SKM-1 treated with dmso at 0.1 percent for 144 hours (cell line): ENCODE measurements around the gene LZTS3.
"Not testable (repeated sequence)": the region's sequence is repeated elsewhere in the genome, so short reads cannot be mapped to it uniquely, and the experiment has no call there.

ENCODE experiments used
- DNase-seq: peaks from one replicate; lab custom pipeline; 2025; ENCODE audit not compliant: unreplicated experiment; lab: John Stamatoyannopoulos, UW

Gene LZTS3

DNA sequence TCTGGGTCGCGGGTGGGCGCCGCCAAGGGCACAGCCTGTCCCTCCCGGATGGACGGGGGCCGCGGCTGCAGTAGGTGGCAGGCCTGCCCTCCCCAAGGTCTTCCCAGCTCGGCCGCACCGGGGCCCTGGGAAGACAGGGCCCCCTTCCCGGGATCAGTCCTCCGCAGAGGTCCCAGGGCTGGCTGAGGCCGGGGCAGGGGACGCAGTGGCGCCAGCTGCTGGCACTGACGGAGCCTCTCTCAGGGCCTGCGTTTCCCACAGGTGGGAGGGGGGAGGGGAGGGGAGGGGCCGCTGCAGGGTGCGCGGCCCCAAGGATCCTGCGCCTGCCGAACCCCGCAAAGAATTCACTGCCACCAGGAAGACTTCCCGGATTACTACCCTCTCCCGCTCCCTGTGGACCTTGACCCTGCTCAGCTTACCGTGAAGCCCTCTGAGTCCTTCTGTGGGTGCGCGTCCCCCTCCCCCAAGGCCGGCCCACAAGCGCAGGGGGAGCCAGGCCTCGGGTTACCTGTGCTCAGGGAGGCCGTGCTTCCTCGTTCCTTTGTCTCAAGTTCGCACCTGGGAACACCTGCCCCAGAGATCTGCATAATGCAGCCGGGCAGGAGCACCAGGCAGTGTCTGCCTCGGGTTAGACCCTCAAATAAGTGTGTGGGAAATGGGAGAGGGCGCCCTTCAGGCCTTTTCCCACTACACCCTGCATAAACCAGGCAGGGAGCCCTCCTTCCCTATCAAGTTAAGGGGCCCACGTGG, 5.1 kb downstream of the LZTS3 start:
- DNase-seq = no peak

DNA sequence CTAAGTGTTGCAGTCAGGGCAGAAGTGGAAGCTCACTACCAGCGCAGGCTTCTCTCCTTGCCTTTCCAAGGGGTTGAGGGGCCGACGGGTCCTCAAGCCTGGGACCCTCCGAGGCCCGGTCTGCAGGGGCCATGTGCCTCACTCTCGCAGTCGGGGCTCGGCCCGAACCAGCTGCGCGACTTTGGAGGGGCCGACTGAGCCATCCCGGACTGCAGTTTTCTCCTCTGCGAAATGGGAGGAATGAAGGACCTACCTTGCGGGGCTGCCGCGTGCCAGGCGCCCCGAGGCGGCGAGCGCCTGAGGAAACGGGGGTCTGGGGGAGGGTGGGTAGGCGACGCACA, 5.6 kb downstream of the LZTS3 start:
- DNase-seq = no peak

DNA sequence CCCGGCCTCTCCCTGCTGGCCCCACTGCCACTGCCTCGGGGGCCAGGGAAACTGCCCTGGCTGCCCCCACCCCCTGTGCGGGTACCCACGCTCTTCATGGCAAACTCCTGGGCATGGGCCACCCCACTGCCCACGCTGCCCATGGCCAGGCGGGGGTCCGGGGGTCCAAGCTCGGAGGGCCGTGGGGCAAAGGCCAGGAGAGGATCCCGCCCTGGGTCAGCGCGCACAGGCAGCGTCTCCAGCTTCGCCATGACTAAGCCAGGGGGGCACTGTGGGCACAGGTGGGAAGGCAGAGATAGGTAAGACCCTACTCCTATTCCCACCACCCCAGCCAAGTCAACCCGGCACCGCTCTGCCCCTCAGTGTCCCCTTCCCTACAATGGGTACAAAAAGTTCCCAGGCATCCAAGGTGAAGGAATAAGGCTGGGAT, 6.4 kb downstream of the LZTS3 start:
- DNase-seq = no peak

DNA sequence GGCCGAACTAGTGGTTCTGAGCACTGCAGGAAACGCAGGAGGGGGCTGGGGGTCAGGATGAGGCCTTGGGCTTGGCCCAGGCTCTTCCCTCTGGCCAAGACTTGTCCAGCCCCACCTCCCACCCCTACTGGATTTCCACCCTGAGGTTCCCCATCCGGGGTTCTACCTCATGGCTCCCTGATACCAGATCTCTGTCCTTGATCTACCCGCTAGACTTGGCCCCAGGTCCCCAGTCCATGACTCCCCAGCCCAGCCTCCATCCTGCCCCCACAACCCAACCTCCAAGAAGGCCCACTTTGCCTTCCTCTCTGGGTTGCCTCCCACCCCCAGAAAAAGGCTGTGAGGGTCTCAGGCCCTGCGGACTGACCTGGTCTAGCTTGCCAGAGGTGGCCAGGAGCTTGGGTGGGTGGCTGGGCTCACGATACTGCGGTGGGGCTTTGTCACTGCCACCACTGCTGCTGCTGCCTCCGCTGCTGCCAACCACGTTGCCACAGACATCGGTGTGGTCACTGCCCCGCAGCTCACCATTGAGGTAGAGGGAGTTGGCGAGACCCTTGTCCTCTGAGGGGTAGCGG, 6.9 kb downstream of the LZTS3 start:
- DNase-seq = no peak

DNA sequence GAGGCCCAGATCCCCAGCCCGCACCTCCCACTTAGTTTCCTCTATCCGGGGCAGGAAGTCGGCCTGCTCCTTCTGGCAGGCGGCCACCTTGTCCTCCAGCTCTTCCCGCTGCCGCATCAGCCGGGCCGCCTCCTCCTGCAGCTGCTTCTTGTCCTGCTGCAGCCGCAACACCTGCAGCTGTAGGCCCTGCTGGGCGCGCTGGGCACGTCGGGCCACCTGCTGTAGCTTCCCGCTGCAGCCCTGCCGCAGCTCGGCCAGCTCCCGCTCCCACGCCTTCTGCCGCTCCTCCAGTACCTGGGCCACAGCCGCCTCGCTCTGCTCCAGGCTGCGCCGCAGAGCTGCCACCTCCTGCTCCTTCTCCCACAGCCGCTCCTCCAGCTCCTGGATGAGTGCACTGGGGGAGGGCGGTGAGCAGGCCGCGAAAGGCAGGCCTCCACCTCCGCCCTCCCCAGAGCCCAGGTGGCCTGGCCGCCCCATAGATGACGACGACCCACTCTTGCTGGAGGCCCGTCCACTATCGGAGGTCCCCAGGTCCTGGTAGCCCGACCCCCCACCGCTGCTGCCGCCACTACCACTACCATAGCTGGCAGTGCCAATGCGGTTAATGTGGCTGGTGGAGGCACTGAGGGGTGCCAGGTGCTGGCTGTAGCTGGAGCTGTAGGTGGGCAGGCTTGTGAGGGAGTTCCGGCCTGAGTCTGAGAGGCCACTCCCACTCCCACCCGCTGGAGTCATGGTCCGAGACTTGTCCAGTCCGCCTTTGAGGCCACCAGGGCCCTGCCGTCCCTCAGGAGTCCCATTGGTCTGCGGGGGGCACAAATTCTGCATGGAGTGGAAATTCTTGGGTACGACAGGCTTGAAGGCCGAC, 7.6 kb downstream of the LZTS3 start:
- DNase-seq = no peak

DNA sequence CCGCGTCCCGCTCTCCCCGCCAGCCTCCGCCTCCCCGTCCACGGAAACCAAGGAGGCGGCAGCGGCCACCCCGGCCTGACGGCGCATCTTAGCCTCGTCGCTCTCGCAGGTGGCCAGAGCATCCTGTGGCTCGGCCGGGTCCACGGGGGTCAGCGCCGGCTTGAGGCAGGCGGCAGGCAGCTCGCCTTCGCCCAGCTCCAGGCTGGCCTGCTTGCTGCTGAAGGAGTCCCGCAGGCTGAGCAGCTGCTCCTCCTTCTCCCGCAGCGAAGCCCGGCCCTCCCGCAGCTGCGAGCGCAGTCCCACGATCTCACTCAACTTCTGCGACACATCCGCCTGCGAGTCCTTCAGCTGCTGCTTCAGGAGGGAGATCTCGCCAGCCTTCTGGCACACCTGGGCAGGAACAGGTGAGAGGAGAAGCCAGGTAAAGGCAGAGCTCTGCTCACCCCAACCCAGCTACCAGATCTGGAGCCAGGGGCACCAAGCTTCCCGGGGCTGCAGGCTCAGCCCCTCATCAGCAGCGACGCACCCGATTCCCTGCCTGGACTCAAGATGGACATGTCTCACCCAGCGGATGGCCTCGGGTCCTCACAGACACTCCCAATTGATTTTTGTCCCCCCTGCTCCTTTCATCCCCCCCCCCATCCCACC, 8.5 kb downstream of the LZTS3 start:
- no peak for DNase-seq

DNA sequence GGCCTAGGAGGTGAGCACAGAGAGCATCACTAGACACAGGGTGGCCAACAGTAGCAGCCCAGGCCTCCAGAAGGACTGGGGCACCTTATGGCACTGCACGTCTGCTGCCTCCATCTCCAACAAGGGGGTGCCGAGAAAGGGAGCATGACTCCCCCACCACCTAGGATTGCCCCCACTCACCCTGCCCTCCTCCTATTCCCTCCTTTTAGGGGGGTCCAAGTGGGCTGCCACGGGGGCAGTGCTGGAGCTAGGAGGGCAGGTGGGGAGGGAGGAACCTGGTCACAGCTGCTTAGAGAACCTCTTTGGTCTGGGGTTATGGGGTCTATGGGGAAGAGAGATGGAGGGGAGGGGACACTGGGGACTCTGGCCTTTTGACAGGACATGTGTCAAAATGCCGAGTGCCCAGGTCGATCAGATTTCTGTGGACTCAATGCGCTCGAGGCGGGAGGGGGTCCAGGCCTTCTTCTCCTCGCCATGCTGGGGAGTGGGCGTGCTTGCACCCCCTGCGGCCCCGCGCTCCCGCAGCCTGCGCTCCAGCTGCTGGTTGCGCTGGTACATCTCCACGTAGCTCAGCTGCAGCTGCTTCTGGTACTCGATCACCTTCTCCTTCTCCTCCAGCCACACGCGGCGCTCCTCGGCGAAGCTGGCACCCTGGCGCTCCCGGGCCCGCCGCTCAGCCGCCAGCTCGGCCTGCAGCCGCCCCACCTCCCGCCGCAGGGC, 9.1 kb downstream of the LZTS3 start:
- no peak for DNase-seq

DNA sequence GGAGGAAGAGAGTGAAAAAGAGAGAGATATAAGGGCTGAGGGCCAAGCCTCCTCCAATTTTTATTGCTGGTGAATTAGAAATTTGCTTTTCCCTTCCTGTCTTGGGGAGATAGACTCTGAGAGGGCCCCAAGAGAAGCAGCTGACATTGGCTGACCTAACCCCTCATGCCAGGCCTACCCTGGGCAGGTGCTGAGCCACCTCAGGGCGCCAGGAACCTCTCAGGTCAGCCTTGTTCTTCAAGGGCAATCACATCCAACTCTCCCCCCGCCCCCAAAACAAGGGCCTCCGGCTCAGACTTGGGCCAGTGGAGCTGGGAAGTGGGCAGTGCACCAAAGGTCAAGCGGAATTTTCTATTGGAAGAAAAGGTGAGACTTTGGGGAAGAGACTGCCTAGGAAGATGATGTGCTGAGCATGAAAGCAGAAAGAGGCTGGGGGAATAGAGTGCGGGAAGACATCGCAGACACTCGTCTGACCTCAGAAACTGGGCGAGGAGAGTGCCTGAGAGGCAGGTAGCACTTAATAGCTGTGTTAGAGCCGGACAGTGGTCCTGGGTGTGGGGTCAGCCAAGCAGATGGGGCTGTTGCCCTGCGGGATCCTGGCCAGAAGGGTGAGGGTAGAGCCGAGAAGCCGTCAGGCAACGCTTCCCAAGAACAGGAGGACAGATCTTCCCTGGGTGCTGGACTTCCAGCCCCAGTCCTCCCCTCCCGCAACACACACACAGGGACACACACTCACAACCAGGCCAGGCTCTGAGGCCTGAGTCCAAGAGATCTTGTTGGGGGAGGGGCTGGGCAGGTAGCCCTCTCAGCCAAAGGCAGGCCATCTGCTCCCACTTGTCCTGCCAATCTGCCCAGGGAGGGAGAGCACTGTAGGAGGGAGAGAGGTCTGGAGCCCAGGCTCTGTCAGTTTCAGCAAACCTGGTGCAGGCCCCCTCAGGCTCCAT, 10.0 kb downstream of the LZTS3 start:
- DNase-seq = no peak

DNA sequence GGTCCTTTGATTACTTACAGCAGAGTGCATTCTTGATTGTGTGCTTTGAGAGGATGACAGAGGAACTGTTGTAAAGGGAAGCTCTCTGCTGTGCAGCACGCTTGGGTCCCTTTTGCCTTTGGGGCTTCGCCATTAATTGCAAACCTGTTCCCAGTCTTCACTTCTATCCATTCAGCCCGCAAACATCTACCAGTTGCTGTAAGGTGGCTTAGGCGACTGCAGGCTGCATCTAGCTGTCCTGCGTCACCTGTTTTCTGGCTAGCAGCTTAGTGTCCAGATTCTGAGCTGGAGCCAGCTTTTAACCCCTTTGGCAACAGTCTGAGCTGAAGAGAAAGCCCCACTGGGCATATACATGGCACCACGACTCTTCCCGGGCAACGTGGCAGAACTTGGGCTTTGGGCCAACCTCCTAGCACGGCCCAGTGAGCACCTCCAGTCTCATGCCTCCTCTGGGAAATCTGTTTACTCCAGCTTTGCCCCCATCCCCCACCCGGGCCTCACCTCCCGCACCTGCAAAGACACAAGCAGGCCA, 11.2 kb downstream of the LZTS3 start:
- DNase-seq = no peak

DNA sequence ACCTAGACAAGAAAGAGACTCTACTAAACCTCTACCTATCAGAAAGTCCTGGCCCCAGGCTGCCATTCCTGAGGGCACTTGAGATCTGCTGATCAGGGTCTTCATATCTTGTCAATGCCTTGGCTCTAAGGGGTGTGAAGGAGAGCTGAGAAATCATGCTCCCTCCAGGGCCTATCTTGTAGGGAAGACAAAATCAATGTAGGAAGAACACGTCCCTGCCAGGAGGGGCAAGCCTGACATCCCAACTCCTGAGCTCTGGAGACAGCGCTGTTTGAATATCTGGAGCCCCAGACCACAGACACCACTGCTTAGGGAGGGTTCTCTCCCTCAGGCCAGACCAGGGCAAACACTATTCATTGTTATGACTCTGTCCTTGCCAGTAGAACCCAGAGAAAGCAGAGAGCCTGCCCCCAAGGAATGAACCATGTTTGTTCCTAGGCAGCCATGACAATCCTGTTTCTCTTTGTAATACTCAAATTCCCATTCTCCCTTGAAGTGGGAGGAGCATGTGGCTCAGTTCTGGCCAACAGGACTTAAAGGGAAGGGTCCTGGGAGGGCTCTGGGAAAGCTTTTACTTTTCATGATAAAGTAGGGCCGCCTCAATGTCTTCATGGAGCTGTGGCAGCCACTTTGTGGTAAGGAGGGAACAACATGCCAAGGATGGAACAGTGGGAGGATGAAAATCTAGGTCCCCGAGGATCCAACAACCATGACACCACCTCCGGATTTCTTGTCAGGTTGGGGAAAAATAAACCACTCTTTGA, 11.9 kb downstream of the LZTS3 start:
- DNase-seq = no peak

DNA sequence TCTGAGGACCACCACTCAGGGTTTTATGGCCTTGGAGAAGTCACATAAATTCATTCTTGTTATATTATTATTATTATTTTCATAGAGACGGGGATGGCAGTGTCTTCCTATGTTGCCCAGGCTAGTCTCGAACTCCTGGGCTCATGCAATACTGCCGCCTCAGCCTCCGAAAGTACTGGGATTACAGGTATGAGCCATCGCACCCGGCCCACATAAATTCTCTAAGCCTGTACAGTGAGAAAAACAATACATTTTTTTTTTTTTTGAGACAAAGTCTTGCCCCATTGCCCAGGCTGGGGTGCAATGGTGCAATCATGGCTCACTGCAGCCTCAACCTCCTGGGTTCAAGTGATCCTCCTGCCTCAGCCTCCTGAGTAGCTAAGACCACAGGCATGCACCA, 12.9 kb downstream of the LZTS3 start:
- DNase-seq = no peak

DNA sequence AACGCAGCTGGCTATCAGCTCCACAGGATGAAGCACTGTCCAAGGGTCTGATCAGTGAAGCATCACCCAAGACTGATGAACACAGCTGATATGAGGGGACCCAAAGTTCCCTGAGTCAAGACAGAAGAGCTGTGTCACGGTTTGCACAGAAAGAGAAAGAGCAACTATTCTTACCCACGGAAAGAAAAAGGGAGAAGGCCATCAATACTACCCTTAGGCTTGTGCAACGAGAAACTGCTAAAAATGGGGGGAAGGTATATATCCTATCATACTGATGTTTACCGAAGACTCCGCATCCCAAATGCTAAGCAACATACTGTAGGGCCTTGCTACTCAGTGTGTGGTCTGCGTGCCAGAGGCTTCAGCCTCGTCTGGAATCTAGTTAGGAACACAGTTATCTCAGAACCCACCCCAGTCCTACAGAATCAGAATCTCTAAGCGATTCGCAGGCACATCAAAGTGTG, 14.3 kb downstream of the LZTS3 start:
- DNase-seq = no peak

DNA sequence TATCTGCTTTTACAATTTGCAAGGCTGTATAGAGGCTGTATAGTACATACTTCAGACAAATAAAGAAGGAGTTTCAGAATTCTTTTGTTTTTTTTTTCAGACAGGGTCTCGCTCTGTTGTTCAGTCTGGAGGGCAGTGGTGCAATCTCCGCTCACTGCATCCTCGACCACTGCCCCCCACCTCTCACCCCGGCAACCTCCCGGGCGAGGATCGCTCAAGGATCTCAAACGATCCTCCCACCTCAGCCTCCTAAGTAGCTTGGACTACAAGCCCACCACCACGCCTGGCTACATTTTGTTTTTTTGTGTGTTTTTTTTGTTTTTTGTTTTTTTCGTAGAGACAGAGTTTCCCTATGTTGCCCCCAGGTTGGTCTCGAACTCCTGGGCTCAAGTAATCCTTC, 15.5 kb downstream of the LZTS3 start:
- no peak for DNase-seq

DNA sequence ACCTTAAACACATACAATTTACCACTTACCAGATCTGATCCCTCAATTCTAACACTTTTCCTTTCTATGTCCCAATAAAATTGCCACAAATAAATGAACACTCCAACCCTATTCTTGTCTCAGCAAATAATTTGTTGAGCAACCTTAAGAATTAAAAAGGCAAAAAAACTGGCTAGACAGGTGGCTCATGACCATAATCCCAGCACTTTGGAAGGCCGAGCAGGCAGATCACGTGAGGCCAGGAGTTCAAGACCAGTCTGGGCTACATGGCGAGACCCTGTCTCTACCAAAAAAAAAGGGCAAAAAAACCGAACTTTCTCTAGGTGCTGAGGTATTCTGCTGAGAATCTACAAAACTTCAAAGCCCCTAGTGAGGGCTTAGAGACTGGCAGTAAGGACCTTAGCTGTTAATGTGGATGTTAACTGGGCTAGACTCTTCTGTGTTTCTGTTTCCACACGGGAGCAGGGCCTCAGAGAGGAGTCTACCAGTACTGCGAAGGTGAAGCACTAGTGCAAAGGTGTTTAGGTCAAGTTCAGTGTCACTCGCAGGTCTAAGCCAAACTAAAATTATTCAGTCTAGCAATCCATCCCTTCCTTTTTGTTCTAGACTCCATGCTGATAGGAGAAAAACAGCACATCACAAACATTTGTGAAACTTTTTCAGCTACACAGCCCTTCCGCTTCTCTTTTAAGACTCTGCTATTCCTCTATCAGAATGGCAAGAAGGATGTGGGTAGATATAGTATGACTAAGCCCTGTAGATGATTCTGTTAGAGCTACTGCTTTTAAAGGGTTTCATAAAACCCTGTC, 16.3 kb downstream of the LZTS3 start:
- DNase-seq = no peak

DNA sequence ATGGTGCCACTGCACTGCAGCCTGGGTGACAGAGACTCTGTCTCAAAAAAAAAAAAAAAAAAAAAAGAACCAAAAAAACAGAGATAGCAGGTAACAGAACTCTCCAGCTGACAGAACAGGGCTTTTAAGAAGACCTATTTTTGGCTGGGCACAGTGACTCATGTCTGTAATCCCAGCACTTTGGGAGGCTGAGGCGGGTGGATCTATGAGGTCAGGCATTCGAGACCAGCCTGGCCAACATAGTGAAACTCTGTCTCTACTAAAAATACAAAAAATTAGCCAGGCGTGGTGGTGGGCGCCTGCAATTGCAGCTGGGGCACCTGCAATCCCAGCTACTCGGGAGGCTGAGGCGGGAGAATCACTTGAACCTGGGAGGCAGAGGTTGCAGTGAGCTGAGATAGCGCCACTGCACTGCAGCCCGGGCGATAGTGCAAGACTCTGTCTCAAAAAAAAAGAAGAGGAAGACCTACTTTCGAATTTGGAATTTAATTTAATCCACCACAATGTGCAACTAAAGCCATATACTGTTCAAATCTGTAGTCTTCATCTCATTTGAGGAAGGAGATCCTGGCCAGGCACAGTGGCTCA, 21.2 kb downstream of the LZTS3 start:
- not testable (repeated sequence) for DNase-seq

DNA sequence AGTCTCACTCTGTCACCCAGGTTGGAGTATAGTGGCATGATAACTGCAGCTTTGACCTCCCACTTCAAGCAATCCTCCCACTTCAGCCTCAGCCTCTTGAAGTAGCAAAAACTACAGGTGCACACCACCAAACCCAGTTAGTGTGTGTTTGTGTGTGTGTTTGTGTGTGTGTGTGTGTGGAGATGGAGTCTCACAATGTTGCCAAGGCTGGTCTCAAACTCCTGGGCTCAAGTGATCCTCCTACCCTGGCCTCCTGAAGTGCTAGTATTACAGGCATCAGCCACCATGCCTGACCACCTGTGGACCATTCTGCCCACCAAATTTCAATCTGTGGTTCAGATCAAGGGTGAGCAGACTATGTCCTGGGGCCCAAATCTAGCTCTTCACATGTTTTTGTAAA, 22.4 kb downstream of the LZTS3 start:
- no peak for DNase-seq

DNA sequence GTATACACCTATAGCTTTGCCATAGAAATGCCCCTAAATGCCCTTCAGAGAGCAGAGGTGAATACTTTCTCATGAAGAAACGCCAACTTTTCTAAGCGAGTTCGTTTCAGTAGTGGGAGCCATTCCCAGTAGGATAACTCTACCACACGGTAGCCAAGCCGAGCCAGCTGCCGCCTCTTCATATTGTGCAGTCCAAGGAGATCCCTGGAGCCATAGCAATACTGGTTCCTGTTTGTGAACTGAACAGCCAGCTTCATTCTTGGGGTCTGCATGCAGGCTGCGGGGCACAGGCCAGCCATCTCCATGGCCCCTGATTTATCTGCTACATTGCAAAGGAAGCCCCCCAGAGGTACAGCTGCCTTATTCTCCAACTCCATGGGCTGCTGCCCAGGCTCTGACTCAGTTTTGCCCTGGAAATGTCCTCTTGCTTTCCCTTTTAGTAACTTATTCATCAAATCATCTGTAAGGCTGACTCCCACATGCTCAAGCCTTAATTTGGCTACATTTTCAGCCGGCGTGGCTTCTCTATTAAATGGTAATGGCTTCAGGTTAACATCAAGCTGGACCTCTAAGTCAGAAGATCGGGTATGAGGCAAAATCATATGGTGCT, 26.5 kb downstream of the LZTS3 start:
- no peak for DNase-seq
